ENCODE results near the gene MTHFSD.
A peak's percentile ranks its signal among the peaks of the same experiment; 100 is the strongest.

MTHFSD gene

DNA sequence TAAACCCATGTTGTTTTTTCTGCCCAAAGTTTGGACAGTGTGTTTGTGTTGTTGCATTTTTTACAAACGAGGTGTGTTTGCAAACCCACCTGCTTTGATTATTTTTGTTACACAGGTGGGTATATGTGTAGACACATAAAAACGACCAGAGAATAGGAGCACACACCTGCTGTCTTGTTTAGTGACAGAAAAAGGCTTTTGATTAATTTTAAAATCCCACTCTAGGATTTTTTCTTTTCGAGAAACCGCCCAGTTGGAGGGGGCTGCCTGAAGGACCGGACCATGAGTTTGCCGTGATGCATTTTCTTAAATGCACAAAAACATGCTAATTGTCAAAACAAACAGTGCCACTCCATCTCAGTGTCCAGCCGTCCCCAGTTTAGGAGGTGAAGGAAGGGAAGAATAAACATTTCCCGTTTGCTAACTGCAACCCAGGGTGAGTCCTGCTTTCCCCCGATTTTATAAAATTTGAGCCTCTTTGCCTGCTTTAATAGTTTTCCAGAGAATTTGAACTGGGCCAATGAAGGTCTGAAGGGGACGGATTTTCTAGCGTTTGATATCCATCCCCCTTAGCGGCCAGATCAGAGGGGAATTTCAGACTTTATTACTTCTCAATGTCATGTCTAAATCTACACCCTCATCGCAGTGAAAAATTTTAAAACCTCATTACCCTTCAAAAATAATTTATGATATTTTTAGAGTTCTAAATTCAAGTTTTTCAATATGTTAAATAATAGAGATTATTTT is 14.8 kb upstream of the MTHFSD start:
- DNase-seq, result no peak

DNA sequence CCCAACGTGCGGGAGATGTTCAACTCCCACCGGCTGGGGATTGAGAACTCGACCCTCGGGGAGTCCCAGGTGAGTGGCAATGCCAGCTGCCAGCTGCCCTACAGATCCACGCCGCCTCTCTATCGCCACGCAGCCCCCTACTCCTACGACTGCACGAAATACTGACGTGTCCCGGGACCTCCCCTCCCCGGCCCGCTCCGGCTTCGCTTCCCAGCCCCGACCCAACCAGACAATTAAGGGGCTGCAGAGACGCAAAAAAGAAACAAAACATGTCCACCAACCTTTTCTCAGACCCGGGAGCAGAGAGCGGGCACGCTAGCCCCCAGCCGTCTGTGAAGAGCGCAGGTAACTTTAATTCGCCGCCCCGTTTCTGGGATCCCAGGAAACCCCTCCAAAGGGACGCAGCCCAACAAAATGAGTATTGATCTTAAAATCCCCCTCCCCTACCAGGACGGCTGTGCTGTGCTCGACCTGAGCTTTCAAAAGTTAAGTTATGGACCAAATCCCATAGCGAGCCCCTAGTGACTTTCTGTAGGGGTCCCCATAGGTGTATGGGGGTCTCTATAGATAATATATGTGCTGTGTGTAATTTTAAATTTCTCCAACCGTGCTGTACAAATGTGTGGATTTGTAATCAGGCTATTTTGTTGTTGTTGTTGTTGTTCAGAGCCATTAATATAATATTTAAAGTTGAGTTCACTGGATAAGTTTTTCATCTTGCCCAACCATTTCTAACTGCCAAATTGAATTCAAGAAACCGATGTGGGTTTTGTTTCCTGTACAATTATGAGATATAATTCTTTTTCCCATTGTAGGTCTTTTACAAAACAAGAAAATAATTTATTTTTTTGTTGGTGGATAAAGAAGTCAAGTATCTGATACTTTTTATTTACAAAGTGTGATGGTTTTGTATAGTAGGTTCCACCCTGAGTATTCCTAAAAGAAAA is 13.9 kb upstream of the MTHFSD start:
- no peak for DNase-seq

DNA sequence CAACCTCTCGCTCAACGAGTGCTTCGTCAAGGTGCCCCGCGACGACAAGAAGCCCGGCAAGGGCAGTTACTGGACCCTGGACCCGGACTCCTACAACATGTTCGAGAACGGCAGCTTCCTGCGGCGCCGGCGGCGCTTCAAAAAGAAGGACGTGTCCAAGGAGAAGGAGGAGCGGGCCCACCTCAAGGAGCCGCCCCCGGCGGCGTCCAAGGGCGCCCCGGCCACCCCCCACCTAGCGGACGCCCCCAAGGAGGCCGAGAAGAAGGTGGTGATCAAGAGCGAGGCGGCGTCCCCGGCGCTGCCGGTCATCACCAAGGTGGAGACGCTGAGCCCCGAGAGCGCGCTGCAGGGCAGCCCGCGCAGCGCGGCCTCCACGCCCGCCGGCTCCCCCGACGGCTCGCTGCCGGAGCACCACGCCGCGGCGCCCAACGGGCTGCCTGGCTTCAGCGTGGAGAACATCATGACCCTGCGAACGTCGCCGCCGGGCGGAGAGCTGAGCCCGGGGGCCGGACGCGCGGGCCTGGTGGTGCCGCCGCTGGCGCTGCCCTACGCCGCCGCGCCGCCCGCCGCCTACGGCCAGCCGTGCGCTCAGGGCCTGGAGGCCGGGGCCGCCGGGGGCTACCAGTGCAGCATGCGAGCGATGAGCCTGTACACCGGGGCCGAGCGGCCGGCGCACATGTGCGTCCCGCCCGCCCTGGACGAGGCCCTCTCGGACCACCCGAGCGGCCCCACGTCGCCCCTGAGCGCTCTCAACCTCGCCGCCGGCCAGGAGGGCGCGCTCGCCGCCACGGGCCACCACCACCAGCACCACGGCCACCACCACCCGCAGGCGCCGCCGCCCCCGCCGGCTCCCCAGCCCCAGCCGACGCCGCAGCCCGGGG is 12.9 kb upstream of the MTHFSD start:
- DNase-seq, result no peak

DNA sequence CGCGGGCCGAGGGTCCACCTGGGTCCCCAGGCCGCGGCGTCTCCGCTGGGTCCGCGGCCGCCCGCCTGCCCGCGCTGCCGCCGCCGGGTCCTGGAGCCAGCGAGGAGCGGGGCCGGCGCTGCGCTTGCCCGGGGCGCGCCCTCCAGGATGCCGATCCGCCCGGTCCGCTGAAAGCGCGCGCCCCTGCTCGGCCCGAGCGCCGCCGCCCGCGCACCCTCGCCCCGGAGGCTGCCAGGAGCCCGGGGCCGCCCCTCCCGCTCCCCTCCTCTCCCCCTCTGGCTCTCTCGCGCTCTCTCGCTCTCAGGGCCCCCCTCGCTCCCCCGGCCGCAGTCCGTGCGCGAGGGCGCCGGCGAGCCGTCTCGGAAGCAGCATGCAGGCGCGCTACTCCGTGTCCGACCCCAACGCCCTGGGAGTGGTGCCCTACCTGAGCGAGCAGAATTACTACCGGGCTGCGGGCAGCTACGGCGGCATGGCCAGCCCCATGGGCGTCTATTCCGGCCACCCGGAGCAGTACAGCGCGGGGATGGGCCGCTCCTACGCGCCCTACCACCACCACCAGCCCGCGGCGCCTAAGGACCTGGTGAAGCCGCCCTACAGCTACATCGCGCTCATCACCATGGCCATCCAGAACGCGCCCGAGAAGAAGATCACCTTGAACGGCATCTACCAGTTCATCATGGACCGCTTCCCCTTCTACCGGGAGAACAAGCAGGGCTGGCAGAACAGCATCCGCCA is 12.1 kb upstream of the MTHFSD start:
- no peak for DNase-seq

DNA sequence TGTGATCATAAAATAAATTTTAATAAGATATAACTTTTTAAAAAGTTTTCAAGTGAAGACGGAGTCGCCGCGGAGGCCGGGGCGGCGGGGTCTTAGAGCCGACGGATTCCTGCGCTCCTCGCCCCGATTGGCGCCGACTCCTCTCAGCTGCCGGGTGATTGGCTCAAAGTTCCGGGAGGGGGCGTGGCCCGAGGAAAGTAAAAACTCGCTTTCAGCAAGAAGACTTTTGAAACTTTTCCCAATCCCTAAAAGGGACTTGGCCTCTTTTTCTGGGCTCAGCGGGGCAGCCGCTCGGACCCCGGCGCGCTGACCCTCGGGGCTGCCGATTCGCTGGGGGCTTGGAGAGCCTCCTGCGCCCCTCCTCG is 11.5 kb upstream of the MTHFSD start, which contains the start of gene FOXC2:
FOXC2 (plus strand) TSS at position 229 of the 365 bp plus-strand sequence. CDS start 507 bp downstream, outside the sequence.
- DNase-seq, result no peak

DNA sequence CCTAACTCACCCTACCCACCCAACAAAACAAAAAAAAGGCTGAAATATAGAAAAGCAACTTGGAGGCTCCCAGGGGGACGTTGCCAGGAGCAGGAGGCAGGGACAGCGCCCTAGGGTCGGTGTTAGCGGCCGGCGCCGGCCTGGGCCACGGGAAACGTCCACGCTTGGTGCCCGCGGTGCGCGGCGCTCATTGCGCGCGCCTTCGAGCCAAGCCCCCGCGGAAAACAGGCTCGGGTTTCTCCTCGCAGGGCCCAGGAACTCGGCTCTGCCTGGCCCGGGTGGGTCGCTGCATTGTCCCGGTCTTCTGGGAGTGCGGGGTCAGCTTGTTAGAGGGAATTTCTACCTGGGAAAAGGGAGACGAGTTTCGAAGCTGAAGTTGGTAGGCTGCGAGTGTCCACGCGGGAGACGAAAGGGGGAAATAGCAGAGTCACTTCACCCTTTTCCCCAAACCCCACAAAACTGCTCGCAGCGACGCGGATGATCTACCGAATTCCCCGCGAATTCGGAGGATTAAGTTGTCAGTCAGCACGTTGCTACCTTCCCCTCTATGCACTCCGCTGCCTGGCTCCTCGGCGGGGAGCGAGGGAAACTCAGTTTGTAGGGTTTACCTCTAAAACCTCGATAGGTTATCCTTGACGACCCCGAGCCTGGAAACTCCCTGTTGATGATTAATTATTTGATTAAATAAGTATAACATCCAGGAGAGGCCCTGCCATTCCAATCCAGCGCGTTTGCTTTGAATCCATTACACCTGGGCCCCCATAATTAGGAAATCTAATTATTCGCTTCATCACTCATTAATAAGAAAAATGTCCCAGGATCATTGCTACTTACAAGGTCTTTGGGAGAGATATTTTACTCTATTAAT is 10.8 kb upstream of the MTHFSD start:
- DNase-seq, result no peak

DNA sequence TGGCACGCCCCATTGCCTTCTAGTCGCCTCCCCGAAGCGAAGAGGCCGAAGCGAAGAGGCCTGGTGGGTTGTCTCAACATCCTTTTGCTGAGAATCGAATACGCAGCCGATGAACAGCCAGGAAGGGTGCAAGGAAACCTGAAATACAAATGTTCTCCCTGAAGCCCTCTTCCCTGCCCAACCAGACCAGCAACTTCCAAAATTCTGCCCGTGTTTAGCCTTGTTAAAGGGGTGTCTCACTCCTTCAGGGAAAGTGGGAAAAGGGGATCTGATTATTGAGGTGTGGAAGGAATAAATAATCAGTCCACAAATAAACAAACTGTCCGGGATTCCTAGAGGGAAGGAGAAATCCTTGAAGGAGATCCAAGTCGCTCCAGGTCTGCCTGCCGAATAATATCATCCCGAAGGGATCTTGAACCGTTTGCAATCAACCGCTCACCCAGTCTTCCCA is 10.2 kb upstream of the MTHFSD start:
- no peak for DNase-seq

DNA sequence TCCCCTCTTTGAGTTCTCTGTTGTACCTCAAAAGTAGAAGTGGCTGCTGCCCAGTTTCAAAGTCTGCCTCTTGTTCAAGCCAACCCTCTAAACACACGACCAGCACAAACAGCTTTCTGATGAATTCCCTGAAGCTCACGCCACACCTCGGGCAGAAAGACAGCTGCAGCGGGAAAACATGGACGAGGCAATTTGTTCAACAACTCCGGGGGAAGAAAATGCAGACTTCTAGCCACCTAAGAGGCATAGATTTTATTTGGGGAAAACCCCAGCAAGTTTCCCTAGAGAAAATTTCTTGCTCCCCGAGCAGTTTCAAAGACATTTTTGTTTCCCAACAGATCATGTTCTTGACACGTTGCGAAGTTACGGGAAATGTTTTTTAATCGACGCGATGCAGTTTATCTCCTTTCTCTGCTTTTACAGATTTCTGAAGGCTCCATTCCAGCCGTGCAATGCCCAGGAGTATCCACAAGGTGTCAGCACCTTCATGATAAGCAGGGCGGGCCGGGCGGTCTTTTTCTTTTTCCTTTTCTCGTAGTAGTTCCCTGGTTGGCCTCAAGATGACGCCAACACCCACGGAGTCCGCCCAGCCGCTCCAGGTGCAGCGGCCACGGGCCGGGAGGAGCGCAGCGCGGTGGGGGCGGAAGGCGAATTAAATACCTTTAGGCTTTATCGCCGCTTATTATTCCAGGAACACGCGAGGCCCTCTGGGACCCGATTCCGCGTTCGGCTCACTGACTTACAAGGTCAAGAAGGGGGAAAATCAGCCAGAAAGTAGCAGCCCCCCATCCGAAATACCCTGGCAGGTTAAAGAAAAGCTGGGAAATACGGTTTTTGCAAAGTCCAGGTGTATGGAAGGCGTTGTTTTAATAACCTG is 8.7 kb upstream of the MTHFSD start:
- peak; percentile 24 to 72 for DNase-seq

DNA sequence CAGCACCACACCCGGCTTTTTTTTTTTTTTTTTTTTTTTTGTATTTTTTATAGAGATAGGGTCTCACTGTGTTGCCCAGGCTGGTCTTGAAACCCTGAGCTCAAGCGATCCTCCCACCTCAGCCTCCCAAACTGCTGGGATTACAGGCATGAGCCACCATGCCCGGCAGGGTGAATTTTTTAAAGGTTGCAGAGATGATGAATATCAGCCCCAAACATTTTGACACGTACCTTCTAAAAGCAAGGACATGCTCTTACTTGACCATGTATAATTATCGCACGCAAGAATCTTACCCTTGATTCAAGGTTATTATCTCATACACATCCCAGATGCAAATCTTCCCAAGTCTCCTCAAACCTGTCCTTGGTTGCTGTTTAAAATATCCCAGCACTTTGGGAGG is 7.3 kb upstream of the MTHFSD start:
- DNase-seq, result no peak

DNA sequence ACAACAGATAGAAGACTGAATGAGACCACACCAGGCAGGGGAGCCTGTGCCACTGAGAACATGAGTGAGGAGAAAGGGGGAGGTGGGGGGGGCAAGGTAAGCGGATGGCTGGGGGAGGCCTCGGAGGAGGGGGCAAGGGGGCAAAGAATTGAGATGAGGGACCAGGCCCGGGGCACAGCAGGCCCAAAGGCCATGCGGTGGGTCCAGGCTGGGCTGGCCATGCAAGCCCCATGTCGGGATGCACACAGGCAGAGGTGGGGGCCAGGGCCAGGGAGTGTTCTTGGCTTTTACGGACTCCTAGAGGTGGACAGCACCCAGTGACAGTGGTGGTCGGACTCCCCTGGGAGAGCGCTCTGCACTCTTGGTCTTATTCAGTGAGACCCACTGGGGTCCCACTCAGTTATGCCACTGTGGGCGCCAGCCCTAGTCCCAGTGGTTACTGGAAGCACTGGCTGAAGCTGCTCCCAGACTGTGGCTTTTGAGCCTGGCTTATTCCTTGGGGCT is 4.8 kb upstream of the MTHFSD start:
- no peak for DNase-seq

DNA sequence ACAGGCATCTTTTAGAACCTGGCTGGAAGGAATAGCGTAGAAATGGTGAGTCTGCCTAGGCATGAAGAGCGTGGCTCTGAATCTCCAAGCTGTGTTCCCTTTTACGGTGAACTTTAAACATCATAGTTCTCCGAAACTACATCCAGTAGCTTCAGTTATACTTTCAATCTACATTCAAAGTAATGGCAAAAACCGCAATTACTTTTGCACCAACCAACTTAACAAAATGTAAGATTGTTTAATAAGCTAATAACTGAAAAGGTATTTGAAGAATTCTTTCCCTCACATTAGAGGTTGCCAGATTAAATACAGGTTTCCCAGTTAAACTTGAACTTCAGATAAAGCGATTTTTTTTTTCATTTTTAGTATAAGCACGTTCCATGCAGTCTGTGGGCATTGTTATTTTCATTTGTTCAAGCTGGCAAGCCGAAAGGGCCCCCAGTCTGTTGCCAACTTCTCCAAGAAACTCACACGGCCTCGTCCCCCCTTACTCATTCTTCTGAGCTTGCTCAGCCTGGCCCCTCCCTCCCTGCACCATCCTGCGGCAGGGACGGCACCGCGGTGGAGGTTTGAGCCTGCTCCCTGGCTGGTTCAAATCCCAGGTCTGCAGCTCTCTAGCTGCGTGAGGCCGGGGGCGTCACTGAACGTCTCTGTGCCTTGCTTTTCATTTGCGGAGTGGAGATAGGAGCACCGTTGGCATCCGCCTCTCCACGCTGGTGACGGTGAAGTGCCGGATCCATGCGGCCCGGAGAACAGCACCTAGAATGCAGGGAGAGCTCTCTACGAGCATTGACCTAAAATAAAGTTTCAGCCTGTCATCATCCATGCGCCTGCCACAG is 3.5 kb upstream of the MTHFSD start:
- no peak for DNase-seq

DNA sequence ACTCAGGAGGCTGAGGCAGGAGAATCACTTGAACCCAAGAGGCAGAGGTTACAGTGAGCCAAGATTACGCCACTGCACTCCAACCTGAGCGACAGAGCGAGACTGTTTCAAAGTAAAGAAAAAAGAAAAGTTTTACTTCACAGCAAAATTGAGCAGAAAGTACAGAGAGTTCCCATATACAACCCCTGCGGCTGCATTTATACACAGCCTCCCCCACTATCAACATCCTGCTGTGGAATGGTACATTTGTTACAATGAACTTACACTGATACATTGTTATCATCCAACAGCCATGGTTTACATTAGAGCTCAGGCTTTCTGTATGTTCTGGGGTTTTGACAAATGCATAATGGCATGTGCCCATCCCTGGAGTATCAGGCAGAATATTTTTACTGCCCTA is 2.6 kb upstream of the MTHFSD start:
- DNase-seq, result no peak

DNA sequence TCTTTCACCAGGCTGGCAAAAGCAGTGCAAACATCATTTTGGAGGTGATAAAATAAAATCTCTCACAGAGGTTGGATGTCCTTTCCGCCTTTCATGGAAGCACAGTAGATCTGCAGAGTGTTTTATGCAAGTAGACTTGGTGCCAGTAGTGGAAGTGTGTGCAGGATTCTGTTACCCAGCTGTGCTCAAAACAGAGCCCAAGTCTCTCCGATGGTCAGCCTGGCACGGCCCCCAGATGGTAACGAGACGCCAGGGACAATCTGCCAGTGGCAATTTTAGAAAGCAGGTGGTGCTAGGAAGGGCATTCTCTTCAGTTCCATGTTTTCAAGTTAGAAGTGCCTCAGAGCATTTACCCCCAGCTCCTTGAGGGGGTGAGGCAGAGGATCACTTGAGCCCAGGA is 1.5 kb upstream of the MTHFSD start:
- DNase-seq, result no peak

DNA sequence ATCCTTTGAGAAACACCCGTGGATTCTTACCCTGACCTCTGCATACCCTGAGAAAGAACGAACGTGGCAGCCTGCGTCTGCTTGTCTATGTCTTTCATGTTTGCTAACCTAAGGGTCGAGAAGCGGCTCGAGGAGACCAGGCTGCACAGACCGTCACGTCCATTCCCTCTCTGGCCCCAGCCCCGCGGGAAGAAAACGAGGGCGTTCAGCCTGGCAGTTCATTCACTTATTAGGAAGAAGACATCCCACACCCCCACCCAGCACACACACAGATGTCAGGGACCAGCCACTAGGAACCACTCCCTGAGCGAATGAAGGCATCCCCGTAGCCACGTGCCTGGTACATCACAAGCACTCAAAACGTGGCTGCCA is 655 bp upstream of the MTHFSD start:
- DNase-seq, result no peak

DNA sequence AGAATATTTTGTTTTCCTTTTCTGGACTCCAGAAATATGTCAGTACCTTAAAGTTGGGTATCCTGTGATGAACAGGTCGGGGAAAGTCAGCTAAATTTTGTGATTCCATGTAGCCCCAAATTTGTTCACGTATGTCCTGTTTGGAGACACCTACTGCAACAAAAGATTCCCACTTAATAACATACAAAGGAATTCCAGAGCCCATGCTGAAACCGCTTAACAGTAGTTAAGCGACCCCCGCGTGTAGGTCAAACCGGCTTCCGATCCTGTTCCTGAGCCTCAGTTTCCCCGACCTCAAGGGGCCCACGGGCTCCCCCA is 477 bp downstream of the MTHFSD start:
- no peak for DNase-seq

DNA sequence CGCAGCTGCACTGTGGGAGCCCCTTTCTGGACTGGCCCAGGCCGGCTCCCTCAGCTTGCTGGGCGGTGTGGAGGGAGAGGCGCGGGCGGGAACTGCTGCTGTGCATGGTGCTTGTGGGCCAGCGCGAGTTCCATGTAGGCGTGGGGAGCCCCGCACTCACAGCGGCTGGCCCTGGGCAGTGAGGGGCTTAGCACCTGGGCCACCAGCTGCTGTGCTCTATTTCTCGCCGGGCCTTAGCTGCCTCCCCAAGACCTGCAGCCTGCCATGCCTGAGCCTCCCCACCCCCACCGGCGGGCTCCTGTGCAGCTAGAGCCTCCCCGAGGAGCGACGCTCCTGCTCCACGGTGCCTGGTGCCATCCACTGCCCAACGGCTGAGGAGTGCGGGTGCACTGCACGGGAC is 1.7 kb downstream of the MTHFSD start:
- no peak for DNase-seq

DNA sequence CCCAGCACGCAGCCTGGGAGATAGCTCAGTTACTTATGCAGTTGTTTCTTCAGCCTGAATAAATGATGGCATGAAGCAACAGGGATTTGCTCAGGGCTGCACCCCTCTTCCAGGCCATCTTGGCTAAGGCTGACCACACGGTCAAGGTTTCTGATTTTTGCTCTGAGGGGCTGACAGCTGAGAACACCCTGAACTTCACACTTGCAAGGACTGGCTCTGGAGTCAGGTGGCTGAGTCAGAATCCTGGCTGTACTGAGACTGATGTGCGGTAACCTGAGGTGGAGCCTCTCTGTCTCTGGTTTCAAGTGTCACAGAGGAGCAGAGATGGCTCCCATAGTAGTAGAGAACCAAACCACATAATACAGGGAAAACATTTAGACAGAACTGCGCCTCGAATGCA is 4.8 kb downstream of the MTHFSD start:
- DNase-seq, result no peak

DNA sequence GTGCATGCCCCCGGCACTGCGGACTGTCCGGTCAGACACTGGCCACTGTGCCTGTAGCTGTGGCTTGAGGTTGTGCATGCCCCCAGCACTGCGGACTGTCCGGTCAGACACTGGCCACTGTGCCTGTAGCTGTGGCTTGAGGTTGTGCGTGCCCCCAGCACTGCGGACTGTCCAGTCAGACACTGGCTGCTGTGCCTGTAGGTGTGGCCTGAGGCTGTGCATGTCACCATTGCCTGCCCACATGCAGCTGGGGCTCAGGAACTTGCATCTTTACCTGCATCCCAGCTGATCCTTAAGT is 5.2 kb downstream of the MTHFSD start:
- no peak for DNase-seq

DNA sequence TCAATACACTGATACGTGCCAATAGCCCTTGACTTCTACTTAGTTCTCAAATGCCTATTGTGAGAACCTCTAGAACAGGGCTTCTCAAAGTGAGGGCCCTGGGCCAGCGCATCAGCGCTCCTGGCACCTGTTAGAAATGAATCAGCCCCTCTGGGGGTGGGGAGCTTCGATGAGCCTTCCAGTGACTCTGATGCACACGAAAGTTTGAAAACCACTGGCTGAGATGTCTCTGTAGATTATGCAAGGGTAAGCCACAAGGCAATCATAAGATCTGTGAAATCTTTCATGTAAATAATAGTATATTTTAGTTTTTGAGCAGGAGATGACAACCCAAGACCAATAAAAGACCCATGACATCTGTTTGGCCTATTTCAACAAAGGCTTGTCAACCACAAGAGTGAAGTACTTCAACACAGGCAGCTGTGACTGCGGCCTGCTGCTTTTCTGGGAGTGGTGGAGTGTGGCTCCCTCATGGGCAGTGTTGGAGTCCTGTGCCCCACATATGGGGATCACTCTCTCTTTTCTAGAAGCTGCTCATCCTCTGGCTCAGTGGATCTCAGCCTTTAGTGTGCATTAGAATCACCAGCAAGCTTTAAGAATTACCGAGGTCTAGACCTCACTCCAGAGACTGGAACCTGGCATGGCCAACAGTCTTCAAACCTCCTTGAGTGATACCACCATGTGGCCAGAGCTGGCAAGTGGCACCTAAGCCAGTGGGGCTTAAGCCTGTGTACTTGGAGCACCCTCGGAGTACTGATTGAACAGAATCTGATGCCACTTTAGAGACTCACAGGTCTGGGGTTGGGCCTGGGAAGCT is 5.8 kb downstream of the MTHFSD start:
- DNase-seq, result no peak

Measured in cerebellar nuclear complex (tissue), 1 donor.